Liver (tissue), 9 donors: ENCODE data around the gene CDCA3. TPM values are rescaled to one million over a fixed set of nuclear protein-coding genes. Genes with fewer than 3 reads are reported as not detected.

Experiments
- DNase-seq: peaks from one replicate; pipeline ENCODE4 v3.0.0-alpha.2; 2017; ENCODE audit warnings: low spot score
- H3K27ac ChIP-seq, 2 donors: one replicate each; pipeline ENCODE4 v1.7.0; 2013; ENCODE audit warnings: inconsistent platforms in 2 of 2, low read length in 2 of 2, control low read depth in 1 of 2, low read depth in 1 of 2, mild to moderate bottlenecking in 1 of 2
- H3K27me3 ChIP-seq, 4 donors: one replicate each; pipeline versions ENCODE4 v1.6.1 to v1.7.0; 2013; ENCODE audit warnings: low read length in 3 of 4, inconsistent platforms in 1 of 4, mild to moderate bottlenecking in 1 of 4, moderate library complexity in 1 of 4; ENCODE audit not compliant: control insufficient read depth in 4 of 4, insufficient read depth in 4 of 4
- H3K36me3 ChIP-seq, 4 donors: one replicate each; pipeline versions ENCODE4 v1.6.1 to v1.7.0; 2013; ENCODE audit warnings: low read length in 3 of 4, mild to moderate bottlenecking in 3 of 4, low read depth in 1 of 4, moderate library complexity in 1 of 4; ENCODE audit not compliant: control insufficient read depth in 4 of 4, insufficient read depth in 3 of 4
- H3K4me1 ChIP-seq, 4 donors: one replicate each; pipeline versions ENCODE4 v1.6.1 to v1.7.0; 2013; ENCODE audit warnings: low read length in 3 of 4, mild to moderate bottlenecking in 3 of 4, moderate library complexity in 1 of 4; ENCODE audit not compliant: control insufficient read depth in 4 of 4, insufficient read depth in 4 of 4
- H3K4me3 ChIP-seq, 3 donors: one replicate each; pipeline versions ENCODE4 v1.6.1 to v1.7.0; 2013; ENCODE audit warnings: low read length in 3 of 3, control low read depth in 1 of 3, low read depth in 1 of 3, mild to moderate bottlenecking in 1 of 3
- H3K9ac ChIP-seq, 2 donors: one replicate each; pipeline ENCODE4 v1.7.0; 2013; ENCODE audit warnings: low read length in 2 of 2, mild to moderate bottlenecking in 2 of 2, moderate library complexity in 2 of 2, control low read depth in 1 of 2, low read depth in 1 of 2
- H3K9me3 ChIP-seq, 4 donors: one replicate each; pipeline versions ENCODE4 v1.6.1 to v1.7.0; 2013; ENCODE audit warnings: low read length in 3 of 4; ENCODE audit not compliant: control insufficient read depth in 4 of 4
- FOXA2 ChIP-seq: IDR thresholded peaks from 2 replicates; pipeline ENCODE4 v1.6.1; 2016; ENCODE audit warnings: antibody characterized with exemption
- HNF4A ChIP-seq, 2 donors: conservative IDR thresholded peaks; 2 replicates each; pipeline ENCODE4 v1.6.1; 2016; ENCODE audit warnings: antibody characterized with exemption in 2 of 2, mild to moderate bottlenecking in 2 of 2
- NR2F2 ChIP-seq: IDR thresholded peaks from 2 replicates; pipeline ENCODE4 v1.6.1; 2016; ENCODE audit warnings: antibody characterized with exemption
- RAD21 ChIP-seq, 2 donors: IDR thresholded peaks; 2 replicates each; pipeline ENCODE4 v1.6.1; 2016; ENCODE audit warnings: antibody characterized with exemption in 2 of 2, mild to moderate bottlenecking in 2 of 2
- REST ChIP-seq: IDR thresholded peaks from 2 replicates; pipeline ENCODE4 v1.6.1; 2016; ENCODE audit warnings: antibody characterized with exemption, mild to moderate bottlenecking
- TAF1 ChIP-seq: conservative IDR thresholded peaks from 2 replicates; pipeline ENCODE4 v1.6.1; 2016; ENCODE audit warnings: antibody characterized with exemption, mild to moderate bottlenecking
- WGBS: extraction: QIAGEN DNeasy Blood & Tissue Kit; methylation state at CpG from one replicate; pipeline ENCODE4 v1.1.7; 2013; 5-methylcytosine and 5-hydroxymethylcytosine counted together
- polyA plus RNA-seq, 2 donors: library from polyadenylated mRNA; stranded (reverse) in 1 of 2; unstranded in 1 of 2; fragments of 200-250 nt in 1 of 2; fragments of >200 nt in 1 of 2; fragmentation: Nextera tagmentation in 1 of 2; extraction: Ambion mirVana in 1 of 2; gene quantifications; one replicate each; pipeline versions ENCODE4 v1.2.1 to v1.2.3, GENCODE V29; 2013 to 2015
- total RNA-seq, 2 donors: library from RNA; depleted of rRNA; stranded (reverse); fragments of >200 nt; gene quantifications; one replicate each; pipeline ENCODE4 v1.2.3, GENCODE V29; 2014
- TF ChIP-seq, protein P1 (sequence below): fragments of 150-350 bp; IDR thresholded peaks from 2 replicates; pipeline ENCODE4 v1.5.1; 2017; ENCODE audit warnings: improper control_type of control experiment, low read depth, low read length; ENCODE audit not compliant: missing input control
- TF ChIP-seq, protein P2 (sequence below): IDR thresholded peaks from 2 replicates; pipeline ENCODE4 v1.6.1; 2016; ENCODE audit warnings: antibody characterized with exemption
- donor health status: healthy.
- donor health status: healthy.
- donor health status: healthy.
- donor health status: healthy.
- donor health status: healthy.

CDCA3 gene
- total and polyA plus RNA-seq, 4 donors = 0.25 to 26.0 (median 2.6) TPM

GRCh38 chr12:6834873-6835272, 16.2 kb downstream of the CDCA3 start:
- no peak overlapping the region for H3K27ac ChIP-seq
- no peak overlapping the region for H3K4me3 ChIP-seq
- H3K36me3 ChIP-seq = peaks cover 0 to 2% (median 0%) of the 10 kb centered on the region in 4 donors
- peaks cover 0 to 3% (median under 1%) of the 10 kb centered on the region in 4 donors for H3K4me1 ChIP-seq
- H3K27me3 ChIP-seq = no peaks in the 10 kb centered on the region
- 81% methylated on average over 5 of the region's 5 CpGs for WGBS
- no peak for DNase-seq
- no peaks in the 10 kb centered on the region for H3K9me3 ChIP-seq
- no peak for TF ChIP-seq REST
- TF ChIP-seq TAF1 = no peak
- no peak overlapping the region for H3K9ac ChIP-seq

DNA sequence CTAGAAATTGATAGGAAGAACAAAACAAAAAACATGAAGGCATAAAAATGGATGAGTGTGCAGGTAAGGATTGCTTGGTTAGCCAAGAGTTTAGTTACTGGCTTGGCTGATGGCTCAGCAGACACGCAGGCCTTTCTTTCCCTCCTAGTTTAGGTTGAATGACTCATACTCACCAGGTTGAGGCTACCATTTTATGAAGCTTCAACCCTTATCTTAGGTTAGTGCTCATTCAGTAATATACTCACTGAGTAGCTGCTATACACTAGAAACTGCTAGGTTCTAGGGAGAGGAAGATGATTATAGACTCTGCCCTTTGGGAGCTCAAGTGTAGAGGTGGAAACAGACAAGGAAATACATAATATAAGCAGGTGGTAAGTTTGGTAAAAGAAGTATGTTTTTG, 16.8 kb downstream of the CDCA3 start:
- H3K9ac ChIP-seq = no peak overlapping the region
- no peak overlapping the region for H3K27ac ChIP-seq
- H3K4me1 ChIP-seq = peaks cover 1 to 3% (median 2%) of the 10 kb centered on the region in 4 donors
- H3K9me3 ChIP-seq = no peaks in the 10 kb centered on the region
- H3K36me3 ChIP-seq = peaks cover 0 to 2% (median 0%) of the 10 kb centered on the region in 4 donors
- no peaks in the 10 kb centered on the region for H3K27me3 ChIP-seq
- TF ChIP-seq, protein P1, sequence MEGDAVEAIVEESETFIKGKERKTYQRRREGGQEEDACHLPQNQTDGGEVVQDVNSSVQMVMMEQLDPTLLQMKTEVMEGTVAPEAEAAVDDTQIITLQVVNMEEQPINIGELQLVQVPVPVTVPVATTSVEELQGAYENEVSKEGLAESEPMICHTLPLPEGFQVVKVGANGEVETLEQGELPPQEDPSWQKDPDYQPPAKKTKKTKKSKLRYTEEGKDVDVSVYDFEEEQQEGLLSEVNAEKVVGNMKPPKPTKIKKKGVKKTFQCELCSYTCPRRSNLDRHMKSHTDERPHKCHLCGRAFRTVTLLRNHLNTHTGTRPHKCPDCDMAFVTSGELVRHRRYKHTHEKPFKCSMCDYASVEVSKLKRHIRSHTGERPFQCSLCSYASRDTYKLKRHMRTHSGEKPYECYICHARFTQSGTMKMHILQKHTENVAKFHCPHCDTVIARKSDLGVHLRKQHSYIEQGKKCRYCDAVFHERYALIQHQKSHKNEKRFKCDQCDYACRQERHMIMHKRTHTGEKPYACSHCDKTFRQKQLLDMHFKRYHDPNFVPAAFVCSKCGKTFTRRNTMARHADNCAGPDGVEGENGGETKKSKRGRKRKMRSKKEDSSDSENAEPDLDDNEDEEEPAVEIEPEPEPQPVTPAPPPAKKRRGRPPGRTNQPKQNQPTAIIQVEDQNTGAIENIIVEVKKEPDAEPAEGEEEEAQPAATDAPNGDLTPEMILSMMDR = no peak
- no peak for TF ChIP-seq RAD21 (IDR thresholded peaks at IDR 0.05)
- WGBS = 92% methylated on average over 1 of the region's 1 CpG
- no peak for DNase-seq
- no peak overlapping the region for H3K4me3 ChIP-seq

DNA sequence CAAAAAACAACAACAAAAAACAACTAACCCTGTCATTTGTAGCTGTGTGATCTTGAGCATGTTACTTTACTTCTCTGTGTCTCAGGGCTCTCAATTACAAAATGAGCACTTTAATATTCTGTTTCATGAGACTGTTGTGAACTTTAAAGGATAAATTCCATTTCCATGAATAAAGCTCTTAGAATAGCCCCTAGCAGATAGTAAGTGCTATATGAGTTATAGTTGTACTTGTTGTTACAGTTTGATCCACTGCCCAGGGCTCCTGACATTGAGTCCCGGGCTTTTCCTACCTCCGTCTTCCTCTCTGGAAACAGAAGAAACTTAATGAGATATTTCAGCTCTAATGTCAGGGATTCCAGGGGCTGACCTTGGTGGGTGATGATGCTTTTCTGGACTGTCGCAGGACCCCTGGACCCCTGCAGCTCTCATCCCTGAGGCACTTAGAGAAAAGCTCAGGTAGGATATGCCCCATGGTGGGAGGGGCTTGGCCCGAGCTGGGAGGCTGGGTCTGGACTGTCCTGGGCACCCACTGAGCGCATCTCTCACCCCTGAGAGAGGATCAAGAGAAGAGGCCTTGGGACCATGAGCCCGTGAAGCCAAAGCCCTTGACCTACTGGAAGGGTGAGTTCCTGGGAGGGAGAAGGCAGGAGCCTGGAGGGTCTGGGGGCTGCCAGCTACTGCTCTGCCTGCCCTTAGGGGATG, 17.7 kb downstream of the CDCA3 start:
- no peaks in the 10 kb centered on the region for H3K9me3 ChIP-seq
- 86% methylated on average over 6 of the region's 6 CpGs for WGBS
- no peak overlapping the region for H3K4me3 ChIP-seq
- peaks cover 0 to 2% (median 0%) of the 10 kb centered on the region in 4 donors for H3K36me3 ChIP-seq
- TF ChIP-seq RAD21 (IDR thresholded peaks at IDR 0.05) = no peak
- TF ChIP-seq, protein P2, sequence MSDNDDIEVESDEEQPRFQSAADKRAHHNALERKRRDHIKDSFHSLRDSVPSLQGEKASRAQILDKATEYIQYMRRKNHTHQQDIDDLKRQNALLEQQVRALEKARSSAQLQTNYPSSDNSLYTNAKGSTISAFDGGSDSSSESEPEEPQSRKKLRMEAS = no peak
- no peak for TF ChIP-seq FOXA2
- no peak for TF ChIP-seq REST
- no peak for TF ChIP-seq HNF4A (conservative IDR thresholded peaks at IDR 0.05)
- TF ChIP-seq NR2F2 = no peak
- no peak for DNase-seq
- no peak overlapping the region for H3K27ac ChIP-seq
- H3K4me1 ChIP-seq = peaks cover 5 to 10% (median 9%) of the 10 kb centered on the region in 4 donors
- H3K27me3 ChIP-seq = no peaks in the 10 kb centered on the region
- no peak overlapping the region for H3K9ac ChIP-seq
